Measurements from ENCODE around the gene TRPM2. TPM values are rescaled to one million over a fixed set of nuclear protein-coding genes. Genes with fewer than 3 reads are reported as not detected.
"Not testable (repeated sequence)": the region's sequence is repeated elsewhere in the genome, so short reads cannot be mapped to it uniquely, and the experiment has no call there.

The TRPM2 gene
- total and polyA plus RNA-seq, 2 donors (not counting 1 experiment from before 2014, with no cell fraction given): not detected

DNA sequence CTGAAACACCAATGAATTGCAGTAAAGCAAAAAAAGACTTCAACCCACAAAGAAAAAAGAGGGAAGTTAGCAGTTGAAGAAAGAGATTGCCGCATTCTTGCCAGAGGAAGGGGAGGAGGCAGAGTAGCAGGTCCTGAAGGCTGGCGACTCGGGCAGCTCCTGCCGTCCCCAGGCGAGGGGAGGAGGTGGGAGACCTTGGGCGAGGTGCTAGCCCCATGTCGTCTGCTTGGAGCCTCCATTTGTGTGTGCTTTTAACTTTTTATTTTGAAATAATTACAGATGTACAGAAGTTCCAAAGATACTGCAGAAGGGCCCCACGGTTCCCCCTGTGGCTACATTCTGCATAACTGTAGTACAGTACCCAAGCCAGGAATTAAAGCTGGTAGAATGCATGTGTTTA is 6.7 kb downstream of the TRPM2 start:
- Histone ChIP-seq H3K4me2 (ENCODE audit: extremely low read depth, insufficient read depth, low read length) (no peak overlapping the region), H3K4me3 (replicated peaks in 1 of 4; ENCODE audit: control extremely low read depth in 1 of 4, insufficient read depth in 1 of 4, low read depth in 3 of 4, low read length in 4 of 4) (no peak overlapping the region), H3K4me1 (ENCODE audit: control insufficient read depth, extremely low read depth, insufficient read depth, low read length) (no peaks in the 10 kb centered on the region), H3K9me3 (ENCODE audit: control insufficient read depth, insufficient read depth, low read depth, low read length) (no peaks in the 10 kb centered on the region), H3K9ac (ENCODE audit: insufficient read depth, low read length) (no peak overlapping the region), H3K27ac (ENCODE audit: insufficient read depth, low read length) (no peak overlapping the region), H3K36me3 (ENCODE audit: control insufficient read depth, insufficient read depth, low read length) (no peaks in the 10 kb centered on the region), H3K27me3 (ENCODE audit: control insufficient read depth, insufficient read depth, low read length) (no peaks in the 10 kb centered on the region), H3K79me2 (ENCODE audit: control insufficient read depth, insufficient read depth, low read length) (no peaks in the 10 kb centered on the region), H4K20me1 (ENCODE audit: control insufficient read depth, extremely low read depth, insufficient read depth, low read length) (no peaks in the 10 kb centered on the region), H2AFZ (ENCODE audit: low read length) (no peak overlapping the region)
- DNase-seq (ENCODE audit: low read depth in 2 of 2): no peak
- no peak for TF ChIP-seq CTCF (conservative IDR thresholded peaks at IDR 0.05 in 1 of 2, IDR thresholded peaks at IDR 0.05 in 1 of 2; ENCODE audit: low read depth in 1 of 2, low read length in 2 of 2)
- TF ChIP-seq EZH2 (IDR thresholded peaks at IDR 0.05; ENCODE audit: low read length, missing control alignments): no peak

DNA sequence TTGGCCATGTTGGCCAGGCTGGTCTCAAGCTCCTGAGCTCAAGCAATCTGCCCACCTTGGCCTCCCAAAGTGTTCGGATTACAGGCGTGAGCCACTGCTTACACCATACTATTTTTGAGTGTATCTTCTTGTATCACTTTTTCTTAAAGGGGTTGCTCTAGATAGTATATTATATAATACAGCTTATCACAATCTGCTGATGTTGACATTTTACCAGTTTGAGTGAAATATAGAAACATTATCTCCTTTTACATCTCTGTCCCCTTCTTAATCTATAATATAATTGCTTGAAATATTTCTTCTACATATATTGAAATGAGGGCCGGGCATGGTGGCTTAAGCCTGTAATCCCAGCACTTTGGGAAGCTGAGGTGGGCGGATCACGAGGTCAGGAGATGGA is 8.5 kb downstream of the TRPM2 start:
- H3K27ac ChIP-seq (ENCODE audit: insufficient read depth, low read length); H2AFZ ChIP-seq (ENCODE audit: low read length); H3K4me1 ChIP-seq (ENCODE audit: control insufficient read depth, extremely low read depth, insufficient read depth, low read length); H3K79me2 ChIP-seq (ENCODE audit: control insufficient read depth, insufficient read depth, low read length); H3K4me3 ChIP-seq (replicated peaks in 1 of 4; ENCODE audit: control extremely low read depth in 1 of 4, insufficient read depth in 1 of 4, low read depth in 3 of 4, low read length in 4 of 4); H3K27me3 ChIP-seq (ENCODE audit: control insufficient read depth, insufficient read depth, low read length); H3K9me3 ChIP-seq (ENCODE audit: control insufficient read depth, insufficient read depth, low read depth, low read length); H3K4me2 ChIP-seq (ENCODE audit: extremely low read depth, insufficient read depth, low read length); H4K20me1 ChIP-seq (ENCODE audit: control insufficient read depth, extremely low read depth, insufficient read depth, low read length); H3K9ac ChIP-seq (ENCODE audit: insufficient read depth, low read length); H3K36me3 ChIP-seq (ENCODE audit: control insufficient read depth, insufficient read depth, low read length); DNase-seq (ENCODE audit: low read depth in 2 of 2): not testable (repeated sequence)

DNA sequence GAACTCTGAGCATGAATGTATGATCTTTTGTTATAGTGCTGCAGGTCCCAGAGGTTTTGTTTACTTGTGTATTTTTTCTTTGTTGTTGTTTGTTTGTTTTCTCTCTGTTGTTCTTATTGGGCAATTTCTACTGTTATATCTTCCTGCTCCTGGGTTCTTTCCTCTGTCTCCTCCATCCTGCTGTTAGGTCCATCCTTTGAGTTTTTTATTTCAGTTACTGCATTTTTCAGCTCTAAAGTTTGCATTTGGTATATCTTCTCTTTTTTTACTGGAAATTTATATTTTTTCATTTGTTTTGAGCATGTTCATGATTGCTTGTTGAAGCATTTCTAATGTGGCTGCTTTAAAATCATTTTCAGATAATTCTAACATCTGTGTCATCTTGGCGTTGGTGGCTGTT is 9.9 kb downstream of the TRPM2 start:
- no peak overlapping the region for H3K4me2 ChIP-seq (ENCODE audit: extremely low read depth, insufficient read depth, low read length)
- no peak overlapping the region for H3K27ac ChIP-seq (ENCODE audit: insufficient read depth, low read length)
- H4K20me1 ChIP-seq (ENCODE audit: control insufficient read depth, extremely low read depth, insufficient read depth, low read length): no peaks in the 10 kb centered on the region
- no peaks in the 10 kb centered on the region for H3K4me1 ChIP-seq (ENCODE audit: control insufficient read depth, extremely low read depth, insufficient read depth, low read length)
- TF ChIP-seq EZH2 (IDR thresholded peaks at IDR 0.05; ENCODE audit: low read length, missing control alignments) (no peak), CTCF (conservative IDR thresholded peaks at IDR 0.05 in 1 of 2, IDR thresholded peaks at IDR 0.05 in 1 of 2; ENCODE audit: low read depth in 1 of 2, low read length in 2 of 2) (no peak)
- H2AFZ ChIP-seq (ENCODE audit: low read length): no peak overlapping the region
- H3K4me3 ChIP-seq (replicated peaks in 1 of 4; ENCODE audit: control extremely low read depth in 1 of 4, insufficient read depth in 1 of 4, low read depth in 3 of 4, low read length in 4 of 4): no peak overlapping the region
- DNase-seq (ENCODE audit: low read depth in 2 of 2): no peak
- no peaks in the 10 kb centered on the region for H3K79me2 ChIP-seq (ENCODE audit: control insufficient read depth, insufficient read depth, low read length)
- no peaks in the 10 kb centered on the region for H3K9me3 ChIP-seq (ENCODE audit: control insufficient read depth, insufficient read depth, low read depth, low read length)
- no peaks in the 10 kb centered on the region for H3K36me3 ChIP-seq (ENCODE audit: control insufficient read depth, insufficient read depth, low read length)
- no peak overlapping the region for H3K9ac ChIP-seq (ENCODE audit: insufficient read depth, low read length)
- no peaks in the 10 kb centered on the region for H3K27me3 ChIP-seq (ENCODE audit: control insufficient read depth, insufficient read depth, low read length)
